ENCODE data around the gene MRPL2.

DNA sequence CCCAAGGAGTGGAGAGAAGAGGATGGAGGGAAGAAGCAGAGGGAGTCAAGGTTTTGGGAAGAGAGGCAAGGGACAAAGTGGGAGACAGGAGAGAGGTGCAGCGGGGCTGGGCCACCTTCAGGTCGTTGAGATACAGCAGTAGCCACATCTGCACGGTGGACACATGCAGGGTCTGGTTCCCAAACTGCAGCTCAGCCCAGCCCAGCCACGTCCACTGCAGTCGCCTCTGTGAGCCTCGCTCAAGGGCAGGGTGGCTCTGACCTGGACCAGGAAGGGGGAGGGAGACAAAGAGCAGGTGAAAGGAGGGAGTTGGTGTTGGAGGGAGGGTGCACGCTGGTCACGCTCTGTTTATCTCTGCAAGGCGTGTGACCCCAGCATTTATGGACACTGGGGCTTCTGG is 20.5 kb downstream of the MRPL2 start:
- TF ChIP-seq GATA3 (IDR thresholded peaks at IDR 0.05; ENCODE audit: low read depth, low read length) (no peak), GATA2 (IDR thresholded peaks at IDR 0.05; ENCODE audit: low read depth, low read length) (no peak)
